HG02798 (cell line): ENCODE results near the gene CSRNP2.
"Not testable (repeated sequence)": the region's sequence is repeated elsewhere in the genome, so short reads cannot be mapped to it uniquely, and the experiment has no call there.

Source experiments
- ATAC-seq: cut with Tn5 transposase; IDR thresholded peaks from one replicate; pipeline ENCODE4 v1.9.1; 2021; ENCODE audit warnings: mild to moderate bottlenecking; ENCODE audit not compliant: unreplicated experiment, poor library complexity

Gene CSRNP2

DNA sequence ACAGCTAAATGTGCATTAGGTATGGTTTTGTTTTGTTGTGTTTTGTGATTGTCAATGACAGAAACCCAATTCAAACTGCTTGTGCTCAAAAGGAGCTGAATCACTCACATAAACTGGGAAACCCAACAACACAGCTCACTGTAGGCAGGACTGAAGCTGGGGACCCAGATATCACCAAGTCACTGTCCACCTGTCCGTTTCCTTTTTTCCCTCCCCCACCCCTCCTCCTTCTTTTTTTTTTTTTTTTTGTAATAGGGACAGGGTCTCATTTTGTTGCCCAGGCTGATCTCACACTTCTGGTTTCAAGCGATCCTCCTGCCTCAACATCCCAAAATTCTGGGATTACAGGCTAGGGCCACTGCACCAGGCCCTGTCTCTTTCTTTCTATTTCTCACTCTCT, 50.3 kb downstream of the CSRNP2 start:
- no peak for ATAC-seq

DNA sequence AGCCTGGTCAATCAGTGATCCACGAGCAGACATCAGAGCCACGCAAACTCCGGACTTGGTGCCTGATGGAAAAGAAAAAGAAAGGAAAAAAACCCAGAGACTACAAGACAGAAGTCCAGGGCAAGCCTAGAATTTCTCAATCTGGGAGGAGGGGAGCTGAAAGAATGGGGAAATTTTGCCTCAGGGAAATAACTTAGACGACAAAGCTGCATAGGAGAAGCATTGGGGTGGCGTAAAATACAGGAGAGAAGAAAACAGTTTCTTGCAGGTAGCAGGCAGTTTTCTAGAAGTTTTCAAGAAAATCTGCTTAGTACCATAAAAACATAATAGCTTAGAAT, 54.6 kb downstream of the CSRNP2 start:
- no peak for ATAC-seq

DNA sequence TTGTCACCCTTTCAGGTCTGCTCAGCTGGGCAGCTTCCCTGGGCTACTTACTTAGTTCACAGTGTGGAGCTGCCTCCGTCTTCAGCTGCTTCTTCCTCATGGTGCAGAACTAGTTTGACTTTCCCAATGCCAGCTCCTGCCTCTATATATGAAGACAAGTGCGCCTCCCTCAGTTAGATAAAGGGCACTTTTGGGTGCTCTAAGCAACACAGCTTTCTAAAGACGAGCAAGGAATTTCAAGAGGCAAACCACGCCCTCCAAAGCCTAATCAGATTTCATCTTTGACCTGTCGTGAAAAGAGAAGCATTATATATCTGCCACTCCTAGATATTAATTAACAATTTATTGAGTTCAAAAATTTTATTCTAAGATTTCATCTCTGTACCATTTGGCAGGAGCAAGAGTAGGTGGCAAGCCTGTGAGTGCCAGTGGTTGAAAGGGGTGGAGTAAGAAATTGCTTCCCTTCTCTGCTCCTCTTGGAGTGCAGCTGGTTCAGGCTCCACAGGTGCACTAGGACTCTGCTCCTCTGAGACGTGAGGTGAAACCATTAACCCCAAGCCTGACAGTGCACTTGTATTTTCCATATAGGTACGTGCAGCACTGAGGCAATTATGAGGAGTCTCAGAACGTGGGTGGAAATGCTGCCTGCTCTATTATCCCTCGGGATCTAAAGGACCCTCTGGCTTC, 55.1 kb downstream of the CSRNP2 start:
- ATAC-seq, result no peak

DNA sequence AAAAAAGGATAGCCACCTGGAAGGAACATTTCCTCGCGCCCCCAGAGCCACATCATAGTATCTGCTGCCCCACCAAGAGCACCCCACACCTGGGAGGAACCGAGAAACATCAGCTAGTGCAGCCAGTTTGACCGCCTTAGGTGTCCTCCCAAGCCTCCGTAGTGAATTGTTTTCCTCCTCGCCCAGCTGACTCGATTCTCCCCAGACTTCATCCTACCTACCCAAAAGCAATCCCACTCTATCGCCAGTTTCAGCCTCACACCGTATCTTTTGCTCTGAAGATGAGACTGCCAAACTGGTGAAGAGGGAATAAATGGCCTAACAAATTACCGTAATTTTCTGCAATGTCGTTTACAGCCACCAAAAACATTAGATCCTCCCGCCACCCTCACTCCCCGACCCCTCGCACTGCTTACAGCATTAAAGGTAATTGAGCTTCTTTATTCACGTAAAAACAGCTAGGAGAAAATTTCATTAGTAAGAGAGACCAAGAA, 56.0 kb downstream of the CSRNP2 start:
- ATAC-seq, result no peak

DNA sequence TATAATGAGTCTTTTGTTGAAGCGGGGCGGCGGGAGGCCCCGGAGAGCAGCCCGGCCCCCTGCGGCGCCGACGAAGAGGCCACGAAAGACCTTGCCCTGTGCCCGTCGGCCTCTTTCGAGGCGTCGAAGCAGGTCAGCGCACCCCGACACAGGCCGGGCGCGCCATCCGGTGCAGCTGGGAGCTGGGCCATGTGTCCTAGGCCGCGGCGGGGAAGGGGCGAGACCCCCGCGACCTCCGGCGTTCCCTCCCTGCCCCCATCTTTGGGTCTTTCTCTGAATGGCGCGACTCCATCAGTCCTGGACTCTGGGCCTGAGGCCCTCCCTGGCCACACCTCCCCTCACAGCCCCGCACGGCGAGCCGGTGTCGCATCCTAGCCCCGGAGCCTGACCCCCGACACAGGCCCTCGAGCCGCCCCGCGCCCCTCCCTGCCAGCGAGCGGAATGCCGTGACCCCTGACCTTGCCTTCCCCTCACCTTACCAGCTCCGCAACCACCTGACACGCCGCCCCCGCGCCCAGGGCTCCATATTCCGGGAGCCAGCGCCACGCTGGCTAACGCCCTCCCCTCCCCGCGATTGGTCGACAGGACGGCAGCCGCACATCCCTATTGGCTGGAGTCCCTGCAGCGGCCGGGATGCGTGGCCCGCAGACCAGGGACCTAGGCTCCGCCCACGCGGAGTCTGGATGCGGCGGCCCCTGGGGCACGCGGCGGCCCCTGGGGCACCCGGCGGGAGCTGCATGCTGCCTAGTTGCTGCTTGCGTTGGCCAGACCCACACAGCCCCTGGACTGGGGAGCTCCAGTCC, 57.4 kb downstream of the CSRNP2 start, which contains the start of gene SLC11A2:
Gene SLC11A2, minus strand, starts transcription at position 549 of the 803 bp plus-strand sequence. CDS start 15,656 bp downstream, outside the sequence.
- ATAC-seq, result peak; percentile 97

DNA sequence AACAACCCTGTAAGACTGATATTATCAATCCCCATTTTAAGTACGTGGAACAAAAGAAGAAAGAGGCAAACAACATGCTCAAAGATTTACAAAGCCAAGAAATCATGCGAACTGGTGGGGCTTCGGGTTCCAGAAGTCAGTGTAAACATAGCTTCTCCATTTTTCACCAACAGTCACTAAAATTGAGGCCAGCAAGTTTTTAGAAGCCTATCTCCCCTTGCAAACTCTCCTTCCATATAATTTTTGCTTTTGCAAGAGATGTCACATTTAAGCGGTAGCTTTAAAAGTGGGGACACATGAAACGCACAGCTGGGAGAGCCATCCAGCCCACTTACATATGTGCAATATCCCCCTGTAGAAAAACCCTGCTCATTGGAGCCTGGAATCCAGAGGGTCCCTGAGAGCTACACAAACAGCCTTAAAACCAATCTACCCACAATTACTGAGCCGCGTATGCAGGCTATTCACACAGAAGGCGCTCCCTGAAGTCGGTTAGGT, 58.0 kb downstream of the CSRNP2 start:
- no peak for ATAC-seq

DNA sequence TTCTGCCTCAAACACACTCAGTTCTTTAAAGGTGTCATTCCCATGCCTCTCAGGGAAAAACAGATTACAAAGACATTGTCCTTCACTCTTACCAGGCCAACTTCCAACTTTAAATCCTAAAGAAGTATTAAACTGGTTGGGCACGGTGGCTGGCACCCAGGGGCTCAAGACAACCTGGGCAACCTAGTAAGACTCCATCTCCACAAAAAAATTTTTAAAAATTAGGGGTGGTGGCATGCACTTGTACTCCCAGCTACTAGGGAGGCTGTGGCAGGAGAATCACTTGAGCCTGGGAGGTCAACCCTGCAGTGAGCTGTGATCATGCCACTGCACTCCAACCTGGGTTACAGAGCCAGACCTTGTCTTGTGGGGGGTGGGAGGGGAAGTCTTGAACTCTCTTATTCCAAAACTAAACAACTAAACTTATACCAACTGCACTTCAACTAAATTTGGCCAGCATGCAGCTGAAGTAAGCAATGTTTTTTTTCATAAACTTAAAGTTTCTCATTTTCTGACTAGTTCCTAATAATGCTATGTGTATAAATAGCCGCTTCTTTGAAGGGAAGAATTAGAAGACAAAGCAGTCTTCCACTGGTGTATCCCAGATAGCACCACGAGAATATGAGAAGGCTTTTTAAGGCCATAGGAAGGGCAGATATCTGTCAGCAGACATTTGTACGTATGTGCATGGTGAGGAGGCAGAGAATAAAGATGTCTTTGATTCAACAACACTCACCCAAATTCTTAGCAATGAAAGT, 59.6 kb downstream of the CSRNP2 start:
- ATAC-seq, result no peak

DNA sequence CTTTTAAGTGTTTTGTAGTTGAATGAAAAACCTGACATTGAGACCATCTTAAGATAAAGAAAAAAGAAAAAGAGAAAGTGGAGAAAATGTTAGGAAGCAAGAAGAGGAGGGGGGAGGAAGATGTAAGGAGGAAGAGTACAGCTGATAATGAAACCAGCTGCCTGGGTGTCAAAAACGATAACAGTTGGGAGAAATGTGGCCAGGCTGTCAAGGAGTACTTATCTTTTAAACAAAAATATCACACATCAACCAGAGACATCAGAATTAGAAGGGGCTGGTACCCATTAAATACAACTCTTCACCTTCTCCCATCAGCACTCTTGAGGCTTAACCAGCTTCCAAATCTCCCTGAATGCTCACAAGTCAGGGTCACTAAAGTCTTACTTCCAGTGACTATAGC, 61.7 kb downstream of the CSRNP2 start:
- no peak for ATAC-seq

DNA sequence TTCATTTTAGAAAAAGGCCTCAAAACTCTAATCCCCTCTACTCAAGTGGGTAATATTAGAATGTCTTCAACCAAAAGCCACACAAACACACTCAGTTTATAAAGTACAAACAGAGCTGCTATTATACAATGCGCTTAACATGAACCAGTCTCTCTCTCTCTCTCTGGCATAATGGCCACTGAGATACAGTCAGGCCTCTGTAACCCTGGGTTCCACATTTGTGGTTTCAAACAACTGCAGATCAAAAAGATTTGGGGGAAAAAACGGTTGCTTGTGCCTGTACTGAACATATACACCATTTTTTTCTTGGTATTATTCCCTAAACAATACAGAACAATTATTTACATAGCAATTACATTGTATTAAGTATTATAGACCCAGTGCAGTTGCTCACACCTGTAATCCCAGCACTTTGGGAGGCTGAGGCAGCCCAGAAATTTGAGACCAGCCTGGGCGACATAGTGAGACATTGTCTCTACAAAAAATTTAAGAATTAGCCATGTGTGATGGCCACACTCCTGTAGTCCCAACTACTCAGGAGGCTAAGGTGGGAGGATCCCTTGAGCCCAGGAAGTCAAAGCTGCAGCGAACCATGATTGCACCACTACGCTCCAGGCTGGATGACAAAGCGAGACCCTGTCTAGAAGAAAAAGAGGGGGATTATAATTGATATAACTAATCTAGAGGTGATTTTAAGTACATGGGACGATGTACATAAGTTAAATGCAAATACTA, 62.8 kb downstream of the CSRNP2 start:
- ATAC-seq, result no peak

DNA sequence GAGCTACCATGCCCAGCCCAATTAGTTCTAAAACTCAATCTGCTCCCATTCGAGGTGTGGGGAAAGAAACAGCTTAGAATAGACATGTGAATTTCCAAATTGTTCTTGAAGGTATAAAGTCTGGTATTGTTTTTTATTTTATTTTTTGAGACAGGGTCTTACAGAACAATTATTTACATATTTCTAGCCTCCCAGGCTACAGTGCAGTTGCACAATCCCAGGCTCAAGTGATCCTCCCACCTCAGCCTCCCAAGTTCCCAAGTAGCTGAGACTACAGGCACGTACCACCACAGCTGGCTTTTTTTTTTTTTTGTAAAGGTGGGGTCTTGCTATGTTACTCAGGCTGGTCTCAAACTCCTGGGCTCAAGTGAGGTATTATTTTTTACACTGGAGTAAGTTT, 63.5 kb downstream of the CSRNP2 start:
- no peak for ATAC-seq

DNA sequence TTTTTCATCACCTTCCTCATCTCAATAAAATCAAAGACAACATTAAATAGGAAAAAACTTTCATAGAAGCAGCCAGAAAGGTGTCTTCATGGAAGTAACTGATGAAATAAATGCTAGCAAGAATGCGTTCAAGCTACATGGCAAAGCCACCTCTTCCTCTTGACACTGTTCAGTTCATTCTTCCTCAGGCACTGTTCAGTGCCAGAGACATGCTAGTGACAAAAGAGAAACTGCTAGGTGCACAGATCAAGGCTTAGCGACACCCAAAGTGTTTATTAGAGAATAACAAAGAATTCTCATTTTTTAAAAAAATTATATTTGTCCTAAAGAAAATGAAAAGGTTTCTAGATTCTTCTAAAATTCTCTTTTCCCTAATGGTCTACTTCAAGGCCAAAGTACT, 64.4 kb downstream of the CSRNP2 start:
- ATAC-seq, result no peak

DNA sequence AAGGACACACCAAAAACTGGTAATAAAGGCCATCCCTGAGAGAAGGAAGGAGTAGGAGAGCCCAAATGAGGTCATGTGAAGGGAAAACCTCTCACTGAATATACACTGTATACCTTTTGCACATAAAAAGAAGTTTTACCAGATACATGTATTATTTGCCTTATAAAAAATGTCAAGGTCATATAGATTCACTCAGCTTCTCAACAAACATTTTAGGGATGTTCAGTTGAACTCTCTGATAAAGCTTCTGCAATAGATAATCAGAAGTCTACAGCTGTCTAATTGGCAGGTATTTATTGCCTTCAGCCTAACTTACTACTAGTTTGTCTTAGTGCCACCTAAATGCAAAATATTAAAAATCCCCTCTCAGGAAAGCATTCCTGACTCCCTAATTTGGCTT, 65.9 kb downstream of the CSRNP2 start:
- no peak for ATAC-seq

DNA sequence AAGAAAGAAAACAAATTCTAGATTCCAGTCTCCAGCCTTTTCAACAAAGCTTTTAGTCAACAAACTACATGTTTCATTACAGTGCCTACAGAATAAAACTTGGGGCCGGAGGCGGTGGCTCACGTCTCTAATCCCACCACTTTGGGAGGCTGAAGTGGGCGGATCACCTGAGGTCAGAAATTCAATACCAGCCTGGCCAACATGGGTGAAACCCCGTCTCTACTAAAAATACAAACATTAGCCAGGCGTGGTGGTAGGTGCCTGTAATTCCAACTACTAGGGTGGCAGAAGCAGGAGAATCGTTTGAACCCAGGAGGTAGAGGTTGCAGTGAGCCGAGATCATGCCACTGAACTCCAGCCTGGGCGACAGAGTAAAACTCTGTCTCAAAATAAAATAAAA, 68.9 kb downstream of the CSRNP2 start:
- ATAC-seq, result not testable (repeated sequence)

DNA sequence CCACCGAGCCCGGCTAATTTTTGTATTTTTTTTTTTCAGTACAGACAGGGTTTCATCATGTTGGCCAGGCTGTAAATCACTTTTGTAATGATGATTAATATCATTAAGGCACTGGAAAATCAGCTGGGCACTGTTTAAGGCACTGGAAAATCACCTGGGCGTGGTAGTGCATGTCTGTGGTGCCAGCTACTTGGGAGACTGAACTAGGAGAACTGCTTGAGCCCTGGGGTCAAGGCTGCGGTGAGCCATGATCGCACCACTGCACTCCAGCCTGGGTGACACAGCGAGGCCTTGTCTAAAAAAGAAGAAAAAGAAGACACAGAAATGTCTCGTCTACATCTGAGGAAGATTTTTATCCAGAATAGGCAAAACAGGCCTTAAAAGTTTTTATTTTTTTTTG, 70.0 kb downstream of the CSRNP2 start:
- ATAC-seq, result no peak

DNA sequence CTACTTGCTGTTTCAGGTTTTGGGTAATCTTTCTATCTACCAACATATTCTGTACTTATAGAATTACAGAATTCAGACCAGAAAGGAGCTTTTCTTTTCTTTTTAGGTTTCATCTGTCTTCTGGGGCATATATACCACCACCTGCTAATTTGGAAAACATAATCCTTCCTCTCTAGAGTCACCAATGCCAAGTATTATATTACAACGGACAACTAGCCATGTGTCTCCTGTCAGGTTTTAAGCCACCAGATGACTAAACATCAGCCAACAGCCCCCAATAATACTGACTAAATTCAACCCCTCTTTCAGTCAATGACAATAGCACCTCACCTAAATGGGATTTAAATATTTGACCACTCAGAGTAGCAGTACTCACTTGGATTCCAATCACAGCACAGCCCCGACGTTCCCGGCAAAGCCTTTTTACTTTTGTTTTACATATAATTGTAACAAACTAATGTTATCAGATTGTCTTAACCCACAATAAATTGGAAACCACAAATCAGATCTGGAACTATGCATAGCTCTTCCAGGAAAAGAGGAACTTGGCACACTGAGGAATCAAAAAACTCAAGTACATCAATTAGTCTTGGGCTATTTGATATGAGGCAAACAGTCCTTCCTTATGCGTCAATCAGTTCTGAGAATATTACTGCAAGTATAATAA, 70.7 kb downstream of the CSRNP2 start:
- no peak for ATAC-seq

DNA sequence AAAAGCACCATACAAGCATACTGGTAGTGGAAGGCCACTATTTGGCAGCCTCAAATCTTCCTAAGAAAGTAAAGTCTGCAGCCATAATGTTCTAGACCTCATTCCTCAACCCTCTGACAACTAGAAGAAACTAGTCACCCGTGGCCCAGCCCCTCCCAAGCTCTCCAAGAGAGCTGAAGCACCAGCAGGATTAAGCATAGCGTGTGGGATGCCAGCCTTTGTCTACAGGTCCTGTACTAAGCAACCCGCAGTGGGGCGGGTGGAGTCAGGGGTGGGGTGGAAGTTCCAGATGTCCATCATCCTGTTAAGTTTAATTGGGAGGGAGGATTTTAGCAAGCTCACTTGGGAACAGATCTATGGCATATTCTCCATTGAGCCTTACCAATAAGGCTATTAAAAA, 71.4 kb downstream of the CSRNP2 start:
- no peak for ATAC-seq
